ENCODE results near the gene TRUB1.
"Not testable (repeated sequence)": the region's sequence is repeated elsewhere in the genome, so short reads cannot be mapped to it uniquely, and the experiment has no call there.

The TRUB1 gene

DNA sequence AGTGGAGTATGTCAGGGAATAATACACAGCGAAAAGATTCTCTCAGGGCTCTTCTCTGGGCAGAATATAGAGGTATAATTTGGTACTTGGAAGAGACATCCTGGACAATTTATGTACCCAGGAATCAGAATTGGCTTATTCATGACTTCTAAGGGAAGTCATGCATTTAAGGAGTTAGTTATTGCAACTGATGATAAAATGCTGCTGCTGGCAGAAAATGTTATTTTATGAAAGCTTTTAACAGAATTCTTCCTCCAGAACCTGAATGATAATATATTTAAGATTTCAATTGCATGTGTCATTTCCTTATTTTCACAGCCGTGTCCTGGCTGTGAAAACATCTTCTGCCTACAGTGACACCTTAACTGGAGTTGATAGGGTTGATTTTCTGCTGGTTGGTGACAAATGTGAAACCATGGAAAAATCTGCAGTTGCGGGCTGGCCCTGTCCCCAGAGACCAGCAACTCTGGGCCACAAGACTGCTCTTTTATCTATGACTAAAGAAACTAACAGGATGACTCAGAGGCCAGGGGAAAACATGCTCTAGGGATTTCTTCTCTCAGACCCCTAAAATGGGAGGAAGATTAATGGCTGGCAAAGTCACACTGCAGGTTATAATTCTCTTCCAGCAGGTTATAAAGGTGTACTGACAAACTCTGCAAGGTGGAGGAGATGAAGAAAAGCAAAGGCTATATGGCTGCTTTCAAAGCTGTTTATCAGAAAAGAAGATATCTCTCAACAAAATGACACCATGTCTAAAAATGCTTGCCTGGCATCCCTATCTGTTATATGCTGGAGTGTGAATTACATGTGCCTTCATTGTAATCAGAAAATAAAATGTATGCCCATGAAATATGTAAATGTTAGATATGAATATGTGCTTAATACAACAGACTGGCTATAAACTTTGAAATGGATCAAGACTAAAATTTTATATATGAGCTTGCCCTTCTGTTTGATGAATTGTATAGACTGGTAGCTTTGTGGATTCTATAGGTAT, 12.1 kb upstream of the TRUB1 start:
- no peak for DNase-seq (ENCODE audit: low spot score)

DNA sequence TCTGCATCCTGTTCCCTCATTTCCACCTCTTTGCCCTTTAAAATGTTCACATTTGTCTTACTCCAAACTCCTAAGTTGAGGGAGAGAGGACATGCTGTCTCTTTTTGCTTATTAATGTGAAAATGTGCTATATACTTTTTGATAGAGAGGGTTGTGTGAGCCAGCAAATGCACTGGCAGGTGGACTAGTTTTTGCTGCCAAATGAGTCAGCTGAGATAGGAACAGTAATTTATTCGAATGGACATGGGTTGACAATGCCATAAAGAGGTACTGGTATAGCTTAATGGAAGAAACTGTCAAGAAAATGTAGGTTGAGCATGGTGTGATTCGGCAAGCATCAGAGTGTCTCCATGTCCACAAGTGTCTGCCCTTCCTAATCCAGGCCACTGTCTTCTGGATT, 9.2 kb upstream of the TRUB1 start:
- no peak for DNase-seq (ENCODE audit: low spot score)

DNA sequence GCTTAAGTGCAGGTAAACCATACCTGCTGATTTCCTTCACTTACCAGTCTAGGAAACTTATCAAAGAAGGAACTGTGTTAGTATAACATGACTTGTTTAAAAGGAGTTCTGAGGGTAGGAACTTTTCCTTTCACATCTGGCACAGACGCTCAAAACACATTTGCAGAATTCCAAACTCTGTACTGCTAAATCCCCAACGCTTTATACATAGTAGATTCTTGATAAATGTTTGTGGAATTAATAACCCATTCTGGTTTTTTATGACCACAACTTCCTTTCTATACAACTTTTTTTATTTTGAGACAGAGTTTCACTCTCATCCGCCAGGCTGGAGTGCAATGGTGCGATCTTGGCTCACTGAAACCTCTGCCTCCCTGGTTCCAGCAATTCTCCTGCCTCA, 7.7 kb upstream of the TRUB1 start:
- no peak for DNase-seq (ENCODE audit: low spot score)

DNA sequence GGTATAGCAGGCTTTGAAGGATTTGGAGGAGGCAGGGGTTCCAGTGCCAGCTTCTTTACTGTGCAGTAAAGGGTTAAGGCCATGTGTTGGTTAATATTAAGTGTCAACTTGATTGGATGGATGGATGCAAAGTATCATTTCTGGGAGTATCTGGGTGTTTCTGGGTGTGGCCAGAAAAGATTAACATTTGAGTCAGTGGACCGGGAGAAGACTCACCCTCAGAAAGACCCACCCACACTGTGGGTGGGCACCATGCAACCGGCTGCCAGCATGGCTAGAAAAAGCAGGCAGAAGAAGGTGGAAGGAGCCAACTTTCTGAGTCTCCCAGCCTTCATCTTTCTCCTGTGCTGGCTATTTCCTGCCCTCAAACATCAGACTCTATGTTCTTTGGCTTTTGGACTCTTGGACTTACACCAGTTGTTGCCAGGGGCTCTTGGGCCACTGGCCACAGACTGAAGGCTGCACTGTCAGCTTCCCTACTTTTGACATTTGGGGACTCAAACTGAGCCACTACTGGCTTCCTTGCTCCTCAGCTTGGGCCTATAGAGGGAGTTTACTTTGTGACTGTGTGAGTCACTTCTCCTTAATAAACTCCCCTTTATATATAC, 6.8 kb upstream of the TRUB1 start:
- DNase-seq (ENCODE audit: low spot score): no peak

DNA sequence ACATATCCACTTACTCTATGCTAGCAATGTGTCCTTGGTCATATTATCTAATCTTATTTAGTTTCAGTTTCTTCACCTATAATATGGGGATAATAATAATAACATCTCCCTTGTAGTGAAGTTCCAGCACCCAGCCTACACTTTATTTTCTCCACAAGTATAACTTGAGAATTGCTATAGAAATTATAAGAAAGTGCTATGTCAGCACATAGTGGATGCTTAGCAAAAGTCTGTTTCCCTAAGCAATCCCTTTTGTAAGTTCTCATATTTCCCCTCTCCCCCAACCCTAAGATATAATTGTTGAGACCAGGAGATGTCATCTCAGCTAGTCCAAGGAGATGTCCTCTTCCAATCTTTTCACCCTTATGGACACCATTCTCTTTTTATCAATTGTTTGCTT, 5.8 kb upstream of the TRUB1 start:
- DNase-seq (ENCODE audit: low spot score): no peak

DNA sequence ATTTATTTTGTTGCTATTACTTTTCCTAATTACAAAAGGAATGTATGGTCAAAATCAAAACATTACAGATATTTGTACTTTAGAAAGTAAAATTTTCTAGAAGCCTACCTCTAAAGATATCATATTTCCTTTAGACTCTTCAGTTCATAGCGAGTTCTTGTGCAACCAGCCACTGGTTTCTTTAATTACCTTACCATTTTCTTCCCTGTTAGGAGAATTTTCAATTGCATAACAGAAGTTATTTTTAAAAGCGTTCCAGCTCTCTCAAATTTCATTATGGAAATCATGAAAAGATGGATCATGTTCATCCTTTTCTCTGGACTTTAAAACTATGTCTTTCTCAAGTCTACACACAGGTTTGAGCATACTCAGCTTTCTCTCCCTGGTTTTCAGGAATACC, 5.0 kb upstream of the TRUB1 start:
- peak; percentile 33 for DNase-seq (ENCODE audit: low spot score)

DNA sequence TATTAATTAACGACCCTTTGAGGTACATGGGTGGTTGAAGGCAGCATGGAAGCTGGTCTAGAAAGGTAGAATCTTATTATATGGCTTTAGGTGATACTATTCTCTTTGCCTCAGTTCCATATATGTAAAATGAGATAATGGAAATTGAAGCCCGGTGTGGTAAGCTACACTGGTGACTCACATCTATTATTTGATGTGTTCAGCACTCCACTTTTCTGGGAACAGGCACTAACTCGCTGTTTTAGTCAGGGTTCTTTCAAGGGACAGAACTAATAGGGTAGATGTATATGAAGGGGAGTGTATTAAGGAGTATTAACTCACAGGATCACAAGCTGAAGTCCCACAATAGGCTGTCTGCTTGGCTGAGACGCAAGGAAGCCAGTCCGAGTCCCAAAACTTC, 4.4 kb upstream of the TRUB1 start:
- DNase-seq (ENCODE audit: low spot score): peak; percentile 7

DNA sequence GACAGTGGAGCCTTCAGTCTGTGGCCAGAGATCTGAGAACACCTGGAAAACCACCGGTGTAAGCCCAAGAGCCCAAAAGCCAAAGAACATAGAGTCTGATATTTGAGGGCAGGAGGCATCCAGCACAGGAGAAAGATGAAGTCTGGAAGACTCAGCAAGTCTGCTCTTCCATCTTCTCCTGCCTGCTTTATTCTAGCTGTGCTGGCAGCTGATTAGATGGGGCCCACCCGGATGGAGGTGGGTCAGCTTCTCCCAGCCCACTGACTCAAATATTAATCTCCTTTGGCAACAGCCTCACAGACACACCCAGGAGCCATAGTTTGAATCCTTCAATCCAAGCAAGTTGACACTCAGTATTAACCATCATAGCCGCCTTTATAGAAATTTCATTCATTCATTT, 4.0 kb upstream of the TRUB1 start:
- not testable (repeated sequence) for DNase-seq (ENCODE audit: low spot score)

DNA sequence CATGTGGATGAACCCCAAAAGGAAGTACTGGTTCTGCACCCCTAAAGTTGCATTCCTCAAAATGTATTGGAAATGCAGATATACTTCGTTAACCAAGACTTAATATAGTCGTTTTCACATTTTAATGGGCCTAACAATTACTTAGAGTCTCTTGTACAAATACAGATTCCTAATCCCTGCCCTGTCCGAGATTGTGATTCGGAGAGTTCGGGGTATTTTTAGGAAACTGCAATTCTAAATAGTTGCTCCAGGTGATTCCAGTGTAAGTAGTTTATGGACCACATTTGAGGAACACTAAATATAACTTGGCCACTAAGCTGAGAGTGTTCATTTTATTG, 830 bp downstream of the TRUB1 start:
- no peak for DNase-seq (ENCODE audit: low spot score)

DNA sequence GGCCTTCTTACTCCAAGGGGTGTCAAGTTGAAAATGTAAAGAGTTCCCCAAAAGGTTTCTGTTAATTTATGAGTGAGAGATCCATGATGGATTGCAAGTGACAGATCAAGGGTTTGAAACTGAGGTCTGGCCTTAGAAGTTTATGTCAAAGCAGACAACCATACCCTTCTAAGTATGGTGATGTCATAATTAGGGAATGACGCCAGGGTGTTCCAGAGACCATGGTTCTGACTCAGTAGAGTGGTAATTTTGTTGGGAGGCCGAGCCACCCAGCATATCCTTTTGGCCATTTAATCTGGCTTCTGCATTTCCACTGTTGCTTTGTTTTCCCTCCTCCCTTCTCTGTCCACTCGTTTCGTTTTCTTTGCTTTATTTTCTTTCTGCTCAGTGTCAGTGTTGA, 2.7 kb downstream of the TRUB1 start:
- no peak for DNase-seq (ENCODE audit: low spot score)

DNA sequence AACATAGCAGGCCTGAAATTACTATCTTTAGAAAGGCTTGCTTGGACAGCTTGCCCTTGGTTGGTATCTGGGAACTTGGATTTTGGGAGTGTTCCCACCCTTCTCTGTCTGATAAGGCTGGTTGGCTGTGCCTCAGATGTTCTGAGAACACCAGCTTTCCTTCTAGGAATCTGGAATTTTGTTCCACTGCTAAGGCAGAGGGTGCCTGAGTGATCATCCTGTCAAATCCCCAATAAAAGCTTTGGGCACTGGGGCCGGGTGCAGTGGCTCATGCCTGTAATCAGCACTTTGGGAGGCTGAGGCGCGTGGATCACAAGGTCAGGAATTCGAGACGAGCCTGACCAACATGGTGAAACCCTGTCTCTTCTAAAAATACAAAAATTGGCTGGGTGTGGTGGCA, 5.0 kb downstream of the TRUB1 start:
- DNase-seq (ENCODE audit: low spot score): no peak

DNA sequence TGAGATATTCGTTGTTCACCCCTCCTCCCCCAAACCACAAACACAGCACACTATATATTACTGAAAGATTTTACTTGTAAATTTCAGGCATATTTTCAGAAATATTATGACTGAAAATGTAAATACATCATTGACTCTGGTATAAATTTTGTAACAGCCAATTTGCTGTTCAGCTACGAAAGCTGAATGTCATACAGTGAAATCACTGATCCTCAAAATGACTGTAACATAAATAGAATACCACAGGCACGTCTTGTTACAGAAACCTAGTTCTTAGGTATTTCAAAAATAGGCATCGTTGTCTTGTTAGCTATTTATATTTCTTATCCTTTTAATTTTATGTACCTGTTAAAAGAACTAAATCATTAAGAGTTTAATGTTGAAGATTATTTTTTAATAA, 15.1 kb downstream of the TRUB1 start:
- DNase-seq (ENCODE audit: low spot score): no peak

DNA sequence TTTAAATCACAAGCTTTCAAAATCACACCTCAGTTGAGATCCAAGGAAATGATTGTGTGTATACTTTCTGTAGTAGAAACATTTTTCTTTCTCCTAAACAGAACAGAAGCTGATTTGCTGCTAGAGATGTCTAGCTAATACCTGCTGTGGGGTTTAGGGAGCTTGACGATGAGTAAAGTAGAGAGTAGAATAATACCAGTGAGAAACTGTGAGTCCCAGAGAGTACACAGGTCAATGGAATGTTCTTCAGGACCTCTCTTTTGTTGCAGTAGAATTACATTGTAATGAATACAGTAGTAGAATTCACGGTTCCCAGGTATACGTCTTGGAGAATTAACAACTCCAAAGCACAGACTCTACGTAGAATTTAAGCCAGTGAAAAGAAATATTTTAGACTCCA, 18.0 kb downstream of the TRUB1 start:
- DNase-seq (ENCODE audit: low spot score): no peak

DNA sequence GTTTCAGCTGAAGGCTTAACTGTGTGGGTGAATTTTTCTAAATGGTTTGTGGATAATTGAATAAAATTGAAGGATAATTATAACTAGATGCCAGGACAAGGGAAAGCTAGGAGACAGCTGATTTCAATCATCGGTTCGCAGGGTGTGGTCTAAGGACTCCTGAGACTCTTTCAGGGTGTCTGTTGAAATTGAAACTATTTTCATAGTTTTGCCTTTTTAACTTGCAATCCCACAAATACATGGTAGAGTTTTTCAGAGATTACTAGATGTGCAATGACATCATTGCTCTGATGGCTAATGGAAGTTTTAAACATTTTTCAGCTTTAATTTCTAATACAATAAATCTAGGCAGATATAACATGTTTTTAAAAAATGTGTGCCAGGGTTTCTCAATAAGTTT, 18.5 kb downstream of the TRUB1 start:
- no peak for DNase-seq (ENCODE audit: low spot score)

DNA sequence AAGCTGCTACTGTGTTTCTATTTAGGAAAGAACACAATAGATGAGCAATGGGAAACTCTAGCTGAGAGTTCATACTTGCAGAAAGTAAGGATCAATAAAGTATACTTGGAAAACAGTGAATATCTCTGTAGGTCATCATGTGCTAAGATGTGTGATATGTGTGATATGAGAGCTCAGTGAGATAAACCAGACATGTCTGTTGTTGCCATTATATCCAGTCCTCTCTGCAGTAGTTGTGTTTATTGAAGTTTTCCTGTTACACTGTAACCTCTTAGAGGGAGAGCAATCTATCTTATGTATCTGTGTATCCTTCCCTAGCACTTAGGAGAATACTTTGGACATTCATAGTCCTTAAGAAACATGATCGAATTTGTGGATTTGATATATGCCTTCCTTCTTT, 19.1 kb downstream of the TRUB1 start:
- no peak for DNase-seq (ENCODE audit: low spot score)

DNA sequence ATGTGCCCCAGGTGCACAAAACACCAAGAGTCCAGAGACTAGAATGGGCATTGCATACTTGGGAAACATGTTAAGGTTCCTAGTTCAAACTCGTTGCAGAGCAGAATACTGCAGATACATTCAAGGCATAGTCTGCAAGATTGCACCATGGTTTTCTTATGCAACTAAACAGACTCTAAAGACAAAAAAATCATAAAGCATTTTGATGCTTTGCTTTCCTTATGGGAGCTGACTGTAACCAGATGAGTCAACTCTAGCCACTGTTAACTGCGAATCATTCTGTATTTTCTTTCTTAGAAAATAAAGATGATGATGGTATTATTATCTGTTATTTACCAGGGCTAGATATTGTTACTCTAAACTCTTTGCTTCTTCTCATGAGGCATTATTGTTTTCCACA, 19.7 kb downstream of the TRUB1 start:
- DNase-seq (ENCODE audit: low spot score): no peak

DNA sequence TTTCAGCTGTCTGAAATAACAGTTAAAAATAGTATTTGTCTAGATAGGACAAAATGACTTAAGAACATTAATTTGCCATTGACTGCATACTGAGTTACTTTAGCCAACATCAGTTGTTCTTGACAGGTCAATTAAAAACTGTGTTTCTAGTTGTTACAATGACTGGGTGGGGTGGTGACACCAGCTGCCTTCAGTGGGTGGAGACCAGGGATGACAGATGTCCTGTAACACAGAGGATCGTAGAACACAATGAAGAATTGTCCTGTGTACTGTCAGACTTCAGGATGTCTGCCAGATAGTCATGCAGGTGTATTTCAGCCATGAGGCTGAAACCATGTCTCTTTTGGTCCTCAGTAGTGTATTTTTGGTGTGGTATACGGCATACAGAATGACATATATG, 24.4 kb downstream of the TRUB1 start:
- no peak for DNase-seq (ENCODE audit: low spot score)

DNA sequence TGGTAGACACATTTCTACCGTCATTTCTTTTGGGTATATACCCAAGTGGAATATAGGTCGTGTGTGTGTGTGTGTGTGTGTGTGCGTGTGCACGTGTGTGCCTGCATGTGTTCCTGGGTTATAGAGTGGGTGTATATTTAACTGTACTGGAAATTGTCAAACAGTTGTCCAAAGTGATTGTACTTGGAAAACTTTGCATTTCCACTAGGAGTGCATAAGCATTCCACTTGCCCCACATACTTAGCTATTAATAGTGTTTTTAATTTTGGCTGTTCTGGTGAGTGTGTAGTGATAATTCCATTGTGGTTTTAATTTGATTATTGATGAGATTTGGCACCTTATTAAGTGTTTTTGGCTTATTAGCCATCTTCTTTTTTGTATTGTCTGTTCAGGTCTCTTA, 25.9 kb downstream of the TRUB1 start:
- no peak for DNase-seq (ENCODE audit: low spot score)

DNA sequence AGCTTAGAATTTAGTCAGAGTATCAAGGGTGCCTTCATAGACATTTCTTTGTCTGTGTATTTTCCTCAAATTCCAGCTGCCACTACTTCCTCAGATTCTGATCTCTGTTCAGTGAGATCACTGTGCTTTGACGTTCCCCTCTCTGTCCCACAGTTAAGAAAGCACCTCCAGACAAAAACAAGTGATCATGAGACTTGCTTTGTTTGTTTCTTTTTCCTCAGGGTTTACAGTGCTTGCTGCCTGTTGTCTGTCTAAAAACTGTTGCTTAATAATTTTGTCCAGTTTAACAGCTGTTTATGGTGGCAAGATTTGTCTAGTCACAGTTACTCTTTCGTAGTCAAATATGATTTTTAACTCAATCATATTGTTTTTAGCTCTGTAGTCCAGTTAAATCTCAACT, 29.1 kb downstream of the TRUB1 start:
- no peak for DNase-seq (ENCODE audit: low spot score)

DNA sequence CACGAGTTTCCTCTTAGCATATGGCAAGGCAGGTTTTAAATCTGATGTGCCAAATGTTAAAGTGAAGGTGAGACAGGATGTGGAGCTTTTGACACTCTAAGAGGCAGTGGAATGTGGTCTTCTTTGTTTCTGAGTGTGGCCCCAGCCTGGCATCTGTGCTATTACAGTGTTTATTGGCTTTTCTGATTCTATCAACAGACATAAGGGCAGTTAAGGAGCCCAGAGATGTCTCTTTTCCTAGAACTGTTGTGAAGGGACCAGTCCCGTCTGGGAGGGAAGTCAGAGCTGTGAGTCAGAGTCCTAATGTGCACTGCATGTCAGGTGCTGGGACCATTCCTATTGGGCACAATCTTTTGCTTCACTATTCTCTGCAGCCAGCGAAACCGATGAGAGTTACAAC, 32.5 kb downstream of the TRUB1 start:
- no peak for DNase-seq (ENCODE audit: low spot score)

DNA sequence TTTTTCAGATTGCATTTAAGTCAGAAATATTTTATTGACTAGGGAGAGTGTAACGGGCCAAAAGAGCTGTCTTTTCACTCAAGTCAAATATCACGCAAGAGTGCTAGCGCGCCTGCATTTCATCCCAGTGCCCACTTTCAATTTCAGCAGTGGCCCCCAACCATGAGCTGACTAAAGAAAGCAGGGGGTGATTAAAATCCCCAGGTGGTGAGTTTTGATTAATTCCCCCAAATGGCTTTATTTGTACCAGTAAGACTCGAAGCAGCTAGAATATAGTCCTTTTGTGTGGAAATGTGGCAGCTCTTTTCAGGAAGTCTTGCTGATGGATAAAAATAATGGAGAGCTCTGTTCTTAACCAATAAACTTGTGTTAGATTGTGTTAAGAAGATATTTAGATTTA, 35.3 kb downstream of the TRUB1 start:
- DNase-seq (ENCODE audit: low spot score): no peak

DNA sequence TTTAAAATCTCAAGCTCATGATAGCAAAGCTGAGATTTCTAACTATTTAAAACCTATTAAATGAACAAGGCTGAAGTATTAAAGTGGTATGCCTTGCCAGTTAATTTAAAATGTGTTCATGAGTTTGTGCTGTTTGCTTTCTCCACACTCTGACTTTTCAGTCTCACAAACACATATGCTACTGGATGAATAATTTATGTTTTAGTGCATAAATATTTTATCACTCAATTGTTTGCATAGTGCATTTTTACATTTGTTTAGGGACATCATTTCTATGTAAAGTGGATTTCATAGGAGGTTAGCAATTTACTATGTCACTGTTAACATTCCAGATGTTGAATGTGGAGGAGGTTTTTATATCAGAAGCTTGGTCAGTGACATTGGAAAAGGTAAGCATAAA, 36.0 kb downstream of the TRUB1 start:
- DNase-seq (ENCODE audit: low spot score): no peak

DNA sequence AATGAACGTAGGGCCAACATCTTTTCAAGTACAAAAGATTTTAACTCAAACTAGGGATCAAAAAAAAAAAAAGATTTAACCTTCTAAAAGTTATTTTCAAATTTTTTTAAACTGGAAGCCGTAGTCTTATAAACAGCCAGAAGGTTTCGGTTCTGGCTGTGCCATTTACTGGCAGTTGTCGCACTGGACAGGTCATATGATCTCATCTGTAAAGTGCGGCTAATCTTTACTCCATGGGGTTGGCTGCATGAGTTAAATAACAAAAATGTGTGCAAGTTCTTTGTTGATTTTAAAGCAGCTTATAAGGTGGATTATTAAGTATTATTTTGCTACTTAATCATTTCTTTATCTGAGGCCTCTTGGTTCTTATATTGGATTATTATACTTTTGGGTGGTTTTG, 36.6 kb downstream of the TRUB1 start:
- no peak for DNase-seq (ENCODE audit: low spot score)

DNA sequence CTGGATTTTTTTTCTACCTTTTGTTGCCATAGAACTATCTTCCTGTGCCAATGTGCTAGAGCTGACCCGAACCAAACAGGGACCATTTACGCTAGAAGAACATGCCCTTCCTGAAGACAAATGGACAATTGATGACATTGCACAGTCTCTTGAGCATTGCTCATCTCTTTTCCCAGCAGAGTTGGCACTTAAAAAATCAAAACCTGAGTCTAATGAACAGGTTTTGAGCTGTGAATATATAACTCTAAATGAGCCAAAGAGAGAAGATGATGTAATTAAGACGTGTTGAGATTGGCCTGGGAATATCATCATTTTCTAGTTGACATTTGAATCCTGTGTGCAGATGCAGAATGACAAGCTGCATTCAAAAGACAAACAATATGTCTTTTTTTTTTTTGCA, 37.1 kb downstream of the TRUB1 start:
- DNase-seq (ENCODE audit: low spot score): no peak
